Central memory CD8-positive, alpha-beta T cell (primary cell): ENCODE data around the gene TMPRSS13.
A peak's percentile ranks its signal among the peaks of the same experiment; 100 is the strongest.

Source experiments
- ATAC-seq: fragments of 150-1000 bp; cut with Tn5 transposase; replicated peaks from 2 replicates; pipeline ENCODE4 v1.10.0; 2022; ENCODE audit warnings: mild to moderate bottlenecking, moderate FRiP score, moderate number of reproducible peaks; ENCODE audit not compliant: poor library complexity, severe bottlenecking; ENCODE audit errors: extremely low read depth
- DNase-seq, 2 donors: peaks; one replicate each; pipeline ENCODE4 v3.0.0; 2021; ENCODE audit warnings: low spot score in 2 of 2
- H3K27ac Mint-ChIP-seq: one replicate; pipeline ENCODE4 v1.8.0; 2022; ENCODE audit warnings: low read depth, mild to moderate bottlenecking, moderate library complexity, mixed read lengths
- H3K27me3 Mint-ChIP-seq: one replicate; pipeline ENCODE4 v1.8.0; 2022; ENCODE audit warnings: mixed read lengths
- H3K36me3 Mint-ChIP-seq: one replicate; pipeline ENCODE4 v1.8.0; 2022; ENCODE audit warnings: mild to moderate bottlenecking, moderate library complexity, mixed read lengths; ENCODE audit not compliant: insufficient read depth
- H3K4me1 Mint-ChIP-seq: one replicate; pipeline ENCODE4 v1.8.0; 2022; ENCODE audit warnings: mixed read lengths
- H3K4me3 Mint-ChIP-seq: one replicate; pipeline ENCODE4 v1.8.0; 2022; ENCODE audit warnings: mild to moderate bottlenecking, moderate library complexity, mixed read lengths
- H3K9me3 Mint-ChIP-seq: one replicate; pipeline ENCODE4 v1.8.0; 2022; ENCODE audit warnings: mixed read lengths

Gene TMPRSS13

DNA sequence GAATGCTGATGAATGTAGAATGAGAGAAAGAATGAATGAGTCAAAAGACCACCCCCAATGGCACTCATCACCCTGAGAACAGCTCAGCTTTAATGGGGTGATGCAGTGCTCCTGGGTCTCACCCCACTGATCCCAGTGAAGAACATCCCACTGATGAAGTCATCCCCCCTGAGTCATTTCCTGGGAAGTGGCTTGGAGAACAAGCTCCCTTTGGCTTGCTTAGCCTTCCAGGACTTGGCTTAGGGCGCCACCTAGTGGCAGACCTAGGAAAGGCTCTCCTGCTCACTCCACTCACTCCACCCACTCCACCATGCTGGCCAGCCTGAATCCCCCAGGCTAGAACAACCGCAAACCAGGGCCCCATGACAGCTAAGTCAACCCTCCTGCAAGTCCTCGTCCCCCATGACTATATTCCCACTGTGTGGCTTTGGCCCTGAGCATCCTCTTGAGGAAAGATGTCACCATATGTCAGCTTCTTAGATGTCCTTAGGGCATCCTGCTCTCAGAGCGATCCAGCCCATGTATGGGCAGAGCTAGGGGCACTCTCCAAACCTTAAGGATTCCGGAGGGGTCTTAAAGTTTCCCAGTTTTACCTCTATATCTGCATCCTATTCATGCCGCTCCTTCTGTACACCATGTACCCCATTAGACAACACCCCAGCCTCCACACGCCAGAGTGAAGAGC is 17.8 kb upstream of the TMPRSS13 start:
- no peak for ATAC-seq
- H3K9me3 Mint-ChIP-seq, result no peaks in the 10 kb centered on the region
- peaks cover 7% of the 10 kb centered on the region for H3K36me3 Mint-ChIP-seq
- peak overlapping the region; percentile 28 for H3K4me3 Mint-ChIP-seq
- H3K27ac Mint-ChIP-seq, result peak overlapping the region; percentile 33
- no peaks in the 10 kb centered on the region for H3K27me3 Mint-ChIP-seq
- peaks cover 61% of the 10 kb centered on the region for H3K4me1 Mint-ChIP-seq
- peak; percentile 59 to 78 for DNase-seq

GRCh38 chr11:117946156-117946841 is 17.1 kb upstream of the TMPRSS13 start:
- H3K27ac Mint-ChIP-seq, result no peak overlapping the region
- H3K27me3 Mint-ChIP-seq, result no peaks in the 10 kb centered on the region

GRCh38 chr11:117945047-117945810 is 16.0 kb upstream of the TMPRSS13 start:
- H3K27me3 Mint-ChIP-seq, result no peaks in the 10 kb centered on the region
- peaks cover 43% of the 10 kb centered on the region for H3K4me1 Mint-ChIP-seq
- no peak overlapping the region for H3K4me3 Mint-ChIP-seq
- no peak for ATAC-seq
- no peak overlapping the region for H3K27ac Mint-ChIP-seq
- DNase-seq, result no peak
- no peaks in the 10 kb centered on the region for H3K36me3 Mint-ChIP-seq
- no peaks in the 10 kb centered on the region for H3K9me3 Mint-ChIP-seq

More at GRCh38 chr11:117946156-117946841, 17.1 kb upstream of the TMPRSS13 start:
- ATAC-seq (no peak), DNase-seq (no peak)
- peaks cover 4% of the 10 kb centered on the region for H3K36me3 Mint-ChIP-seq
- H3K4me3 Mint-ChIP-seq, result no peak overlapping the region
- H3K9me3 Mint-ChIP-seq, result no peaks in the 10 kb centered on the region
- H3K4me1 Mint-ChIP-seq, result peaks cover 54% of the 10 kb centered on the region

DNA sequence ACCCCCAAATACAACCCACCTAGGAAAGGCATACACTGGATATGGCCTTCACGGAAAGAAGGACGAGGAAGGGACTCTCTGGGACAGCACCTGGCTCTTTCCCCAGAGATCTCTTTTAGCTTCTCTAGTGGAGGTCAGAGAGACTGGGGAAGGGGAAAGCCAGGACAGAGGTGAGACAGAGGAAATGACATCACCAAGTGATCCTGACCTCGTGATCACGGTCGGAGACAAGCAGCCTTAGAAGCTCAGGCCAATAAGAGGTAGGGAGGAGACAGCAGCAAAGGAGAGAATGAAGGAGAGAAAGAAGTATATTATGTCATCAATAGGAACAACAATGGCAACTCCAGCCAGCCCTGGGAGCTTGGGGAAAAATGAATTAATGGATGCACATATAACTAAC is 15.4 kb upstream of the TMPRSS13 start:
- Mint-ChIP-seq H3K27me3 (no peaks in the 10 kb centered on the region), H3K4me1 (peaks cover 37% of the 10 kb centered on the region), H3K9me3 (no peaks in the 10 kb centered on the region), H3K36me3 (no peaks in the 10 kb centered on the region), H3K4me3 (no peak overlapping the region), H3K27ac (peak overlapping the region; percentile 60)
- no peak for DNase-seq
- ATAC-seq, result no peak

DNA sequence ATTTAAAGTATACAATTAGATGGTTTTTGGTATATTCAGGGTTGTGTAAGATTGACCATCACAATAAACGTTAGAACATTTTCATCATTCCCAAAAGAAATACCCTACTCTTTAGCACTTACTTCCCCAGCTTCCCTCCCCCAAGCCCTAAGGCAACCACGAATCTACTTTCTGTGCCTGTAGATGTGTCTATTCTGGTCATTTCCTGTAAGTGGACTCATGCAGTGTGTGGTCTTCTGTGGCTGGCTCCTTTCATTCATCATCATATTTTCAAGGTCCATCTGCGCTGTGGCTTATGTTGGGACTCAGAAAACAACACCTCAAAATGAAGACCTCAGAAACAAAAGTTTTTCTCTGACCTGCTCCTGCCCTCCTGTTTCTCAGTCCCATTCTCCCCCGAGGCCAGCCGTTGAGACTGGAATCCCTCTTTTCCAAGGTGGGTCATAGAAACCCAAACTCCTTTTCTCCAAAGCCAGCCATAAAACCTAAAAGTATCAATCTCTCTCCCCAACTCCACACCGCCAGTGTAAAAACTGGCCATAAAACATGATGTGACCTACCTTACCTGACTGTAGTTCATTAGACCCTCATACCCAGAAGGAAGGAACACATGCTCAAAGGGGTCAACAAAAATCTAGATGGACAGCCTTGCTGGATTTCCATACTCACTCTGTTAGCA is 12.9 kb upstream of the TMPRSS13 start:
- H3K27ac Mint-ChIP-seq, result no peak overlapping the region
- DNase-seq (no peak), ATAC-seq (no peak)

DNA sequence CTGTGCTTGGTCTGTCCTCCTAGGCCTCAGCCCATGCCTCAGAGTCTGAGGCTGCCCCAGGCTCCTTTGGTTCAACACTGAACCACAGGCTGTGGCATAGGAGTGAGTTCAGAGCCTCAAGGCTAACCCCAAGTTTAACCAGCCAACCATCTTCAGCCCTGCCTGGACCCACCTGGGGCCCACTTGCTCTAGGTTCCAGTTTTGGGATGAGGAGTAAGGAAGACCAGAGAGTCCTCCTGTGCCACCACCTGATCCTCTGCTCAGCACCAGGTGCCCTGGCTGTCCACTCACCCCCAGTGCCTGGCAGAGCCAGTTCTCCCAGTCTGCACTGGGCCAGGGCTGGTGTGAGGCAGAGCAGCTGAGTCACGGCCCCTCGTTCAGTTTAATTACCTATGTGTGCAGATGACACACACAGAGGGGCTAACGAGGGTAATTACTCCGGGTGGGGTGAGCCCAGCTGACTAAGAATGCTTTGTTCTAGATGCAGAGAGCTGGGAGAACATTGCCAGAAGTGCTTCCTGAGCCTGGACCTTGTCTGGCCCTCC is 12.0 kb upstream of the TMPRSS13 start:
- Mint-ChIP-seq H3K36me3 (no peaks in the 10 kb centered on the region), H3K4me1 (peaks cover 8% of the 10 kb centered on the region), H3K27ac (no peak overlapping the region), H3K9me3 (no peaks in the 10 kb centered on the region), H3K27me3 (no peaks in the 10 kb centered on the region), H3K4me3 (no peak overlapping the region)
- DNase-seq (no peak), ATAC-seq (no peak)

More for the DNA sequence above, 12.9 kb upstream of the TMPRSS13 start:
- no peaks in the 10 kb centered on the region for H3K9me3 Mint-ChIP-seq
- H3K4me3 Mint-ChIP-seq, result no peak overlapping the region
- H3K4me1 Mint-ChIP-seq, result peaks cover 12% of the 10 kb centered on the region
- H3K27me3 Mint-ChIP-seq, result no peaks in the 10 kb centered on the region
- no peaks in the 10 kb centered on the region for H3K36me3 Mint-ChIP-seq

GRCh38 chr11:117940736-117941135 is 11.5 kb upstream of the TMPRSS13 start:
- Mint-ChIP-seq H3K9me3 (no peaks in the 10 kb centered on the region), H3K27ac (no peak overlapping the region), H3K36me3 (no peaks in the 10 kb centered on the region), H3K27me3 (no peaks in the 10 kb centered on the region), H3K4me1 (peaks cover 8% of the 10 kb centered on the region), H3K4me3 (no peak overlapping the region)
- ATAC-seq (no peak), DNase-seq (no peak)

GRCh38 chr11:117936973-117937372 is 7.8 kb upstream of the TMPRSS13 start:
- Mint-ChIP-seq H3K36me3 (peaks cover 3% of the 10 kb centered on the region), H3K27me3 (no peaks in the 10 kb centered on the region), H3K9me3 (no peaks in the 10 kb centered on the region), H3K27ac (no peak overlapping the region), H3K4me1 (peaks cover 24% of the 10 kb centered on the region), H3K4me3 (no peak overlapping the region)
- ATAC-seq (no peak), DNase-seq (no peak)

DNA sequence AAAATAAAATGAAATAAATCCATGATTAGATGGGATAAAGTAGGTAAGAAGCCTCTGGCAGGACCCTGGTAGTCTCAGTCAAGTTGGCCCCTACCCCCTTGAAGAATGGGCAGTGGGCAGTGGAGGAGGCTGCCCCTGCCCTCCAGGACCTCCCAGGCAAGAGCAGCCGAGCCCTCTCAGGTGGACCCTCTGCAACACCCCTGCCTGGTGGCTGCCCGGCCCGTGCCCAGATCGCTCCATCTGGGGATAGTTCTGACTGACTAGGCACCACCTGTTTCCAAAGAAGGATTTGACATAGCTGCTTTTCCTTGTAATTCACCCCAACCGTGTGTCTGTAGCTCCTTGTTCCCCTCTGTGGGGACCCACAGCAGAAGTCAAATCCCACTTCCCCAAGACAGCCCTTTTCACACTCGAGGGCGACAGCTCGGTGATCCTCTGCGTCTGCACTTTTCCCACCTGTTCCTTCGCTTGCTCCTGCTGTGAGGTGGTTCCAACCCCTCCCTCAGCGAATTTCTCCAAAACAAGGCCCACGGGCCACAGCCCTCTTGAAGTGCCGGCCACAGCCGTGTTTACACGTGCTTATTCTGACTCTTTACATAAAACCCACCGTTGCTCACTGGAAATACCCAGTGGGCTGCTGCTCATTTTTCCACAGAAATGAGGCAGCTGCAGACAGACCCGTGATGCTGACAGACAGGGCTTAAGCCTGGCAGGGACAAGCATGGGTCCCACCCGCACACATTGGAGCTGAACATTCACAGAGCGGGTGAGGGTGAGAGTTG is 5.5 kb upstream of the TMPRSS13 start:
- Mint-ChIP-seq H3K36me3 (peaks cover 6% of the 10 kb centered on the region), H3K9me3 (no peaks in the 10 kb centered on the region), H3K4me1 (peaks cover 47% of the 10 kb centered on the region), H3K4me3 (no peak overlapping the region), H3K27me3 (no peaks in the 10 kb centered on the region), H3K27ac (no peak overlapping the region)
- no peak for ATAC-seq
- no peak for DNase-seq

- peaks cover 51% of the 10 kb centered on the region for H3K4me1 Mint-ChIP-seq
- no peak for ATAC-seq
Observed at GRCh38 chr11:117933930-117934329, 4.7 kb upstream of the TMPRSS13 start.

GRCh38 chr11:117933475-117933874 is 4.3 kb upstream of the TMPRSS13 start:
- peaks cover 7% of the 10 kb centered on the region for H3K36me3 Mint-ChIP-seq
- ATAC-seq, result no peak
- H3K27me3 Mint-ChIP-seq, result no peaks in the 10 kb centered on the region
- H3K4me3 Mint-ChIP-seq, result no peak overlapping the region
- H3K27ac Mint-ChIP-seq, result no peak overlapping the region
- no peak for DNase-seq
- H3K9me3 Mint-ChIP-seq, result no peaks in the 10 kb centered on the region
- H3K4me1 Mint-ChIP-seq, result peaks cover 56% of the 10 kb centered on the region

More at GRCh38 chr11:117933930-117934329, 4.7 kb upstream of the TMPRSS13 start:
- Mint-ChIP-seq H3K27me3 (no peaks in the 10 kb centered on the region), H3K27ac (no peak overlapping the region), H3K36me3 (peaks cover 6% of the 10 kb centered on the region), H3K9me3 (no peaks in the 10 kb centered on the region), H3K4me3 (no peak overlapping the region)
- no peak for DNase-seq
